Spinal cord (tissue), 10 donors: Measurements from ENCODE around the gene EBPL. TPM values are rescaled to one million over a fixed set of nuclear protein-coding genes. Genes with fewer than 3 reads are reported as not detected.
A peak's percentile ranks its signal among the peaks of the same experiment; 100 is the strongest.
"Not testable (repeated sequence)": the region's sequence is repeated elsewhere in the genome, so short reads cannot be mapped to it uniquely, and the experiment has no call there.

Source experiments
- DNase-seq, 6 donors: peaks; one replicate each; pipeline versions ENCODE4 v3.0.0 to v3.0.0-alpha.2; 2013 to 2015; ENCODE audit warnings: low spot score in 6 of 6, low read depth in 4 of 6
- H3K27ac ChIP-seq: one replicate; pipeline ENCODE4 v1.5.1; 2013; ENCODE audit warnings: low read depth, low read length, control low read depth
- H3K27me3 ChIP-seq: one replicate; pipeline ENCODE4 v1.6.1; 2013; ENCODE audit warnings: low read length; ENCODE audit not compliant: control insufficient read depth, insufficient read depth
- H3K36me3 ChIP-seq: one replicate; pipeline ENCODE4 v1.6.1; 2013; ENCODE audit warnings: low read length; ENCODE audit not compliant: control insufficient read depth, insufficient read depth
- H3K4me1 ChIP-seq: one replicate; pipeline ENCODE4 v1.6.1; 2013; ENCODE audit warnings: low read length; ENCODE audit not compliant: control insufficient read depth, insufficient read depth
- H3K4me3 ChIP-seq: one replicate; pipeline ENCODE4 v1.5.1; 2013; ENCODE audit warnings: low read depth, low read length, control low read depth
- H3K9me3 ChIP-seq: one replicate; pipeline ENCODE4 v1.6.1; 2013; ENCODE audit warnings: low read length; ENCODE audit not compliant: control insufficient read depth, insufficient read depth
- WGBS: methylation state at CpG from one replicate; pipeline ENCODE4 v1.1.5; 2013; ENCODE audit warnings: missing lambda C conversion rate; ENCODE audit not compliant: insufficient coverage; 5-methylcytosine and 5-hydroxymethylcytosine counted together
- polyA plus RNA-seq, 2 donors: library from polyadenylated mRNA; unstranded; fragments of 120-200 nt; gene quantifications; one replicate each; pipeline ENCODE4 v1.2.1, GENCODE V29; 2013; ENCODE audit not compliant: insufficient read length in 2 of 2
- total RNA-seq, 2 donors: library from RNA; depleted of rRNA in 1 of 2; stranded (reverse); fragments of 120-200 nt in 1 of 2; fragments of >200 nt in 1 of 2; gene quantifications; one replicate each; pipeline versions ENCODE4 v1.2.3 to v1.2.4, GENCODE V29; 2013 to 2014
- donor health status: healthy.

Gene EBPL
- total and polyA plus RNA-seq, 4 donors = 38.3 to 44.6 (median 43.2) TPM

DNA sequence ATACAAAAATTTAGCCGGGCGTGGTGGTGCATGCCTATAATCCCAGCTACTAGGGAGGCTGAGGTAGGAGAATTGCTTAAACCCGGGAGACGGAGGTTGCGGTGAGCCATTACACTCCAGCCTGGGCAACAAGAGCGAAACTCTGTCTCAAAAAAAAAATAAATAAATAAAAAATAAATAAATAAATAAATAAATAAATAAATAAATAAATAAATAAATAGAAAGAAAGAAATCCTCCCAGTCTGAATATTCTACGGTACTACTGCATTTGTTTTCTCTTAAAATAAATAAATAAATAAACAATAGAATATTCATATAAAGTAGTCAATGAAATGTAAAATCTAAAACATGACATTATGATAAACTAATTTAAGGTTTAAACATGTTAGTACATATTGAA lies 13.0 kb upstream of the EBPL start:
- H3K4me3 ChIP-seq, H3K4me1 ChIP-seq, H3K27ac ChIP-seq, H3K9me3 ChIP-seq, DNase-seq, H3K27me3 ChIP-seq: not testable (repeated sequence)
- 100% methylated on average over 1 of the region's 7 CpGs for WGBS
- peaks cover 13% of the 10 kb centered on the region for H3K36me3 ChIP-seq

DNA sequence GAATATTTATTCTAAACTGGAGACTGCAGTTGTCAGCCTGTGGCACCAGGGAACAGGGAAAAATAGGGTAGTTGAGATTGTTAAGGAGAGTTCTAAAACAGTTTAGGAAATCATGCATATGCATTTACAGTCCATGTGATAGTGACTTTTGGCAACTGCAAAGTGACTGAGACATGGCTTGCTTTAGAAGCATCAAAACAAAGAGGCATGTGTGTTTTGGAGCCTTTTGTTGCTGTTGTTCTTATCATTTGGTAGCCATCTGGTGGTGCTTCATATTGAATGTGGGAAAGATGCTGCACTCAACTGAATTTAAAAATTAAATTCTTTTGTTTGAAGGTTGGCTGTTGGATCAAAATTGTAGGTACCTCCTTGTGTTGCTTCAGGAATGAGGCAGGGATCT lies 10.2 kb upstream of the EBPL start:
- Histone ChIP-seq H3K27me3 (no peaks in the 10 kb centered on the region), H3K4me3 (no peak overlapping the region), H3K4me1 (no peaks in the 10 kb centered on the region), H3K27ac (no peak overlapping the region), H3K9me3 (no peaks in the 10 kb centered on the region), H3K36me3 (peaks cover 8% of the 10 kb centered on the region)
- peak in 1 of 6 donors; percentile 79 for DNase-seq

DNA sequence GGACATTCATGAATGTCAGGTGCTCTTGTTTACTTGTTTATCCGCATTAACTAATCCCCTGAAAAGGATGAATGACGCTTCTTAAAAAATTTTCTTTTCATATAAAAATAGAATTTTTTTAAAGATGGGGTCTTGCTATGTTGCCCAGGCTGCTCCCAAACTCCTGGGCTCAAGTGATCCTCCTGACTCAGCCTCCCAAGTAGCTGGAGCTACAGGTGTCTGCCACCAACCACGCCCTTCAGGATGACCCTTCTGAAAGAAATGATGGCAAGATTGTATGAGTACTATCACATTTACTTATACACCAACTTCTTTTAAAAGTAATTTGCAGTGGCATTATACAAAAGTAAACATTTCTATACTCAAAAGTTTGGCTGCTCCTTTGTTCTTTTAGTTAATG lies 6.2 kb upstream of the EBPL start:
- Histone ChIP-seq H3K27ac (no peak overlapping the region), H3K36me3 (no peaks in the 10 kb centered on the region), H3K27me3 (no peaks in the 10 kb centered on the region), H3K4me3 (no peak overlapping the region), H3K9me3 (no peaks in the 10 kb centered on the region), H3K4me1 (no peaks in the 10 kb centered on the region)
- DNase-seq = no peak
- no CpG with 5 or more reads among the region's 3 CpGs for WGBS

DNA sequence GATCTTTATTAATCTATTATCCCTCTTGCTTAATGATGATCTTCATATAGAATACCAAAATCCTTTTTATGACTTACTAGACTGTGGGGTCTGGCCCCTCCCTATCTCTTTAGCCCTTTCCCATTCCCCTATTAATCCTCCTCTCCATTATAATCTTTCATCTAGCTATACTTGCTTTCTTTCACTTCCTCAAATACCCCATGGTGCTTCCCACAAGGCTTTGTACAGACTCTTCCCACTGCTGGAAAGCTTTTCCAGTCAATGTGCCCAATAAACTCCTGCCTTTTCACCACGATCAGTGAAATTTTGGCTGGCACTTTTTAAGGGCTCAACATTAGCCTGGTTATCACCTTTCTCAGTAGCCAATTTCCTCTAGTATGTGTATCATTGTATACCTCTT lies 3.2 kb upstream of the EBPL start:
- WGBS = 100% methylated on average over 1 of the region's 1 CpG
- no peaks in the 10 kb centered on the region for H3K36me3 ChIP-seq
- DNase-seq = no peak
- no peak overlapping the region for H3K27ac ChIP-seq
- no peaks in the 10 kb centered on the region for H3K27me3 ChIP-seq
- peaks cover 15% of the 10 kb centered on the region for H3K4me1 ChIP-seq
- no peaks in the 10 kb centered on the region for H3K9me3 ChIP-seq
- H3K4me3 ChIP-seq = no peak overlapping the region

DNA sequence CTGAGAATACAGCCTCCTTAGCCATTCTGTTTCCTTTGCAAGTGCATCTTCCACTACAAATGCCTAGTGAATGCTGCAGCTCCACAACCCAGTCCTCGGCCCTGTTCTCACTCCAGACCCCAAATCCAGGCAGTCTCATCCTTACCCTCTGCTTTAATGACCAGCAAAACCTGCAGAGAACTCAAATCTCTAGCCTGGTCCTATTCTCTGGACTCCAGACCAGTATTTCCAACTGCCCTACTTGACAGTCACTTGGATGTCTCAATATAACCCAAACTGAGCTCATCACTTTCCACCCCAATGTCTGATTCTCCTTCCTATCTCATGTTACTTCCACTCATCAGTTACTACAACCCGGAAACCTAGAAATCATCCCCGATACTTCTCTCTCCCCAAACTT lies 2.6 kb upstream of the EBPL start:
- DNase-seq = no peak
- WGBS = 91% methylated on average over 3 of the region's 3 CpGs
- Histone ChIP-seq H3K27ac (no peak overlapping the region), H3K4me1 (peaks cover 15% of the 10 kb centered on the region), H3K4me3 (no peak overlapping the region), H3K9me3 (no peaks in the 10 kb centered on the region), H3K36me3 (no peaks in the 10 kb centered on the region), H3K27me3 (no peaks in the 10 kb centered on the region)

DNA sequence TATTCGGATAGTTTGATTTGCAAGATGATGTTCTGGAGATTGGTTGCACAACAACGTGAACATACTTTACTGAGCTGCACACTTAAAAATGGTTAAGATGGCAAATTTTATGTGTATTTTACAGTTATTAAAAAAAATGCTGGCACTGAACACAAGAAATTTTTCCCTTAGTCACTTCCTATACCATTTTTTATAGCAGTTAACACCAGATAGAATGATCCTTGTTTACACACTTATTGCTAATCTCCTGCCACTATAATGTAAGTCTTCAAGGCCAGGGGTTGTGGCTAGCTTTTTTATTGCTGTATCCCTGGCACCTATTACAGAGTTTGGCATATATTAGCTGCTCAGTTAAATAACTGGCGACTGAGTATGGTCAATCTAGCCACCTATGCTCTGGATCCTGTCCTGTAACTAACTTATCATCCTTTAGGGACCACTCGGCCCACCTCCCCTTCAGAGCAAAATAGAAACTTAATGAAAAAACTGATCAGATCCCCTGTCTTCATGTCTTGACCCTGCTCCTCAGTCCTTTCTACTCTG lies 2.0 kb upstream of the EBPL start:
- 96% methylated on average over 3 of the region's 4 CpGs for WGBS
- no peaks in the 10 kb centered on the region for H3K9me3 ChIP-seq
- H3K4me3 ChIP-seq = no peak overlapping the region
- H3K27me3 ChIP-seq = no peaks in the 10 kb centered on the region
- no peak for DNase-seq
- H3K27ac ChIP-seq = no peak overlapping the region
- H3K36me3 ChIP-seq = no peaks in the 10 kb centered on the region
- H3K4me1 ChIP-seq = peaks cover 15% of the 10 kb centered on the region

DNA sequence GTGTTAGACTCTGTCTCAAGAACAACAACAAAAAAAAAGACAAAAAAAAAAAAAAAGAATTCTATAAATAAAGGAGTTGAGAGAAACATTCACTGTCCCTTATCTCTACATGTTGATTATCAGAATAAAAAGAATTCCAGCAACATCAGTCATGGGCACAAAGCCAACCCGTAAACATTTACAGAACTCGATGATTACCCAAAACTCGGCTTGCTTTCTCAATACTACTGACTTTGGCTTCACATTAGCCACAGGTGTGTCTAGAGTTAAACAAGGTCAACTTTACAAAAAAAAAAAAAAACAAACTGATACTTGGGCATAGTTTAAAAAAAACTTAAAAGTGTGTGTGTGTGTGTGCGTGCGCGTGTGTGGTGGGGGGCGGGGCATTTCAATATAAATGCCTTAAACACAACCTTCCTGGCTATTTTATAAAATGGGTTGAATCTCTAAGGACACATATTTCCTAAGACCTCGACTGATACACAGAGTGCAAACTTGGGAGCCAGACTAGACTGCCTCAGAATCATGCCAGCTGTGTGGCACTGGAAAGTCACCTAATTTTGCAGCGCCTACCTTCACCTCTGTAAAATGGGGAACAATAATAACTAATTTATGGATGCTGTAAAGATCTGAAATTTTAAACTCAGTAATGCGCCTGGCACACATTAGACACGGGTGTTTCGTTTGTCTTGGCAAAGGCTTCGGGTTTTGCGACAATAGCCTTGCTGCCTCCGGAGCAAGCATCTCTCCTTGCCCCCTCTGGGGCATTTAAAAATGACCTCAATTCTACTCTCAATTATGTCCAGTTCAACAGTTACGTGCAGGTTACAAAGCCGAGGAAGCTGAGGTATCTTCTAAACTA lies 922 bp downstream of the EBPL start:
- 0% methylated on average over 6 of the region's 17 CpGs for WGBS
- peak in 3 of 6 donors; percentile 3 to 13 (median 6) for DNase-seq
- H3K4me3 ChIP-seq = peak overlapping the region; percentile 76
- H3K4me1 ChIP-seq = peaks cover 15% of the 10 kb centered on the region
- no peaks in the 10 kb centered on the region for H3K36me3 ChIP-seq
- H3K9me3 ChIP-seq = no peaks in the 10 kb centered on the region
- peak overlapping the region; percentile 84 for H3K27ac ChIP-seq
- H3K27me3 ChIP-seq = no peaks in the 10 kb centered on the region

DNA sequence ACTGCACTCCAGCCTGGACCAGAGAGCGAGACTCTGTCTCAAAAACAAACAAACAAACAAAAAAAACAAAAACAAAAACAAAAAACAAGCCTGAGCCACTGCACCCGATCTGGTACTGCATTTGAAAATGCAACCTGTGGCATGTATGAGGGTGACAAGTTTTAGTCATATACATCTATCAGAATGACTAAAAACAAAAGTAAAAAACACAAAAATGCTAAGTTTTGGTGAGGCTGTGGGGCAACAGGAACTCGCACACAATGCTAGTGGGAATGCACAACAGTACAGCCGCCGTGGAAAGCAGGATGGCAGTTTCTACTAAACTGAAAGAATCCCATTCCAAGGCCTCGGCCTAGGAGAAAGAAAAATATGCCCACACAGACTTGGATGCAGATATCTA lies 7.8 kb downstream of the EBPL start:
- no peaks in the 10 kb centered on the region for H3K27me3 ChIP-seq
- no peak overlapping the region for H3K27ac ChIP-seq
- no peak overlapping the region for H3K4me3 ChIP-seq
- peaks cover 1% of the 10 kb centered on the region for H3K36me3 ChIP-seq
- no peaks in the 10 kb centered on the region for H3K4me1 ChIP-seq
- no peaks in the 10 kb centered on the region for H3K9me3 ChIP-seq
- WGBS = no CpG with 5 or more reads among the region's 6 CpGs
- no peak for DNase-seq

DNA sequence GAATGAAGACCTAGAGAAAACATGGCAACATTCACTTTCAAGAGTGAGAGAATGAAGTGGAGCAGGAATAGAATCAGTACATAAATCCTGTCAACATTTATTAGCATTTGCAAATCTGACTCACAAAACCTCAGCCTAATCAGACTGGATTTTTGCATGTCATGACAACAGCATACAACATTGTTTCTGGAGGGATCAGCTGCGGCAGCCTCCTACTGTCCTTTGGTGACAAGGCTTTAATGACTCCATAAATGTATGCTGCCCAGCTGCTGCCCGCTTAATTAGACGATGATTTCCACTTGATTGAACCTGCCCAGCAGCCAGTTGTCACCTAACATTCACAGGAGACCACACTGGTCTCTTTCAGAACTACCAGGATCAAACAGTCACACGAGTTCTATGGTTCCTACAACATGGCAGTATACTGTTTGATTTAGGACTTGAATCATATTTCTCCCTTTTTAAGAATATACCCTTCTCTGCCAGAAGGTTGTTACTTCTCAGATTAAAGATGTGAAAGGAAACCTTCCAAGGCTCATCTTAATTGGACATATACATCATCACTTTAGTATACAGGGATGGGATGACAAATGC lies 9.3 kb downstream of the EBPL start:
- H3K27ac ChIP-seq = no peak overlapping the region
- DNase-seq = peak in 2 of 6 donors; percentile 71 to 83
- H3K27me3 ChIP-seq = no peaks in the 10 kb centered on the region
- WGBS = 20% methylated on average over 3 of the region's 4 CpGs
- peaks cover 1% of the 10 kb centered on the region for H3K9me3 ChIP-seq
- peaks cover 7% of the 10 kb centered on the region for H3K36me3 ChIP-seq
- no peaks in the 10 kb centered on the region for H3K4me1 ChIP-seq
- no peak overlapping the region for H3K4me3 ChIP-seq

DNA sequence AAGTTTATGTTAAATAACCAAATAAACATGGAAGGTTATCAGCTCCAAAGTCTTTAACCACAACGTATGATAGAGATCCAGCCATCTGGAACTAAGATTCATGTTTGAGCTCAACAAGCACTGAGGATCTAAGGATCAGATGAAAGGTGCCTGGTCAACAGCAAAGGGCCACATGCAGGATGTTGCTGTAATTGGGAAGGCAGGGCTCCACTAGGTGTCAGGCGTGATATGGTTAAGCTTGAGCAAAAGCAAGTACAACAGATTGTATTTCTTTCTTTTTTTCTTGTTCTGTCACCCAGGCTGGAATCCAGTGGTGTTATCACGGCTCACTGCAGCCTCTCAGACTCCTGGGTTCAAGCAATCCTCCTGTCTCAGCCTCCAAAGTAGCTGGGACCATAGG lies 12.0 kb downstream of the EBPL start:
- peak in 2 of 6 donors; percentile 18 to 24 for DNase-seq

More for the DNA sequence above, 12.0 kb downstream of the EBPL start:
- Histone ChIP-seq H3K36me3 (peaks cover 7% of the 10 kb centered on the region), H3K27ac (no peak overlapping the region), H3K9me3 (peaks cover 1% of the 10 kb centered on the region), H3K4me1 (no peaks in the 10 kb centered on the region), H3K4me3 (no peak overlapping the region), H3K27me3 (no peaks in the 10 kb centered on the region)
- 71% methylated on average over 2 of the region's 3 CpGs for WGBS
